D721Med (cell line): ENCODE results near the gene DNAJC22.

Experiments used
- DNase-seq: peaks from one replicate; pipeline ENCODE4 v3.0.0; 2011; ENCODE audit warnings: low spot score; ENCODE audit not compliant: insufficient read length
- FAIRE-seq: peaks from 2 replicates; lab custom pipeline; 2011; peaks lifted over from hg19 to GRCh38; lab: Jason Lieb, UNC
- TF ChIP-seq, protein P1 (sequence below): IDR thresholded peaks from 2 replicates; pipeline ENCODE4 v1.5.1; 2012; ENCODE audit warnings: mild to moderate bottlenecking, control low read depth; ENCODE audit not compliant: insufficient read depth; ENCODE audit errors: missing control alignments

Gene DNAJC22

DNA sequence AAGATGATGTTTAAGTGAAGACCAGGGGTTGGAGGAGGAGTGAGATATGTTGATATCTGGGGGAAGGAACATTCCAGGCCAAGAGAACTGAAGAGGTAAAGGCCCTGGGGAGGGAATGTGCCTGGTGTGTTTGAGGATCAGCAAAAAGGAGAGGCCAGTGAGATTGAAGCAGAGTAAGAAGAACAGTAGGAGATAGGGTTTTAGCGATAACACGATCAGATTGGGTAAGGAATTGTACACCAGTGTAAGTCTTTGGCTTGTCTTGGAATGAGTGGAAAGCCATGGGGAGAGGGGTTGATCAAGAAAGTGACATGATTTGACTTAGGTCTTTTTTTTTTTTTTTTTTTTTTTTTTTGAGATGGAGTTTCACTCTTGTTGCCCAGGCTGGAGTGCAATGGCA lies 18.8 kb upstream of the DNAJC22 start:
- no peak for FAIRE-seq

DNA sequence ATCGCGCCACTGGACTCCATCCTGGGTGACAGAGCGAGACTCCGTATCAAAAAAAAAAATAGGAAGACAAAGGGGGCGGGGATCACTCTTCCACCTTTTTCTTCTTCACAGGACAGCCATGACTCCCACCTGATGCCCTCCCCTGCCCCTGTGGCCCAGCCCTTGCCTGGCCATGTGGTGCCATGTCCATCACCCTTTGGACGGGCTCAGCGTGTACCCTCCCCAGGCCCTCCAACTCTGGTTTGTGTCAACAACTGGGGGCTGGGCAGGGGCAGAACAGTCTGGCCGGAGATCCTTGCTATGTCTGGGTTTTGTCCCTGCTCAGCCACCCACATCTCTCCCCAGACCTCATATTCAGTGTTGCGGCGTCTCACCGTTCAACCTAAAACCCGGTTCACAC lies 17.9 kb upstream of the DNAJC22 start:
- no peak for FAIRE-seq
- TF ChIP-seq, protein P1, sequence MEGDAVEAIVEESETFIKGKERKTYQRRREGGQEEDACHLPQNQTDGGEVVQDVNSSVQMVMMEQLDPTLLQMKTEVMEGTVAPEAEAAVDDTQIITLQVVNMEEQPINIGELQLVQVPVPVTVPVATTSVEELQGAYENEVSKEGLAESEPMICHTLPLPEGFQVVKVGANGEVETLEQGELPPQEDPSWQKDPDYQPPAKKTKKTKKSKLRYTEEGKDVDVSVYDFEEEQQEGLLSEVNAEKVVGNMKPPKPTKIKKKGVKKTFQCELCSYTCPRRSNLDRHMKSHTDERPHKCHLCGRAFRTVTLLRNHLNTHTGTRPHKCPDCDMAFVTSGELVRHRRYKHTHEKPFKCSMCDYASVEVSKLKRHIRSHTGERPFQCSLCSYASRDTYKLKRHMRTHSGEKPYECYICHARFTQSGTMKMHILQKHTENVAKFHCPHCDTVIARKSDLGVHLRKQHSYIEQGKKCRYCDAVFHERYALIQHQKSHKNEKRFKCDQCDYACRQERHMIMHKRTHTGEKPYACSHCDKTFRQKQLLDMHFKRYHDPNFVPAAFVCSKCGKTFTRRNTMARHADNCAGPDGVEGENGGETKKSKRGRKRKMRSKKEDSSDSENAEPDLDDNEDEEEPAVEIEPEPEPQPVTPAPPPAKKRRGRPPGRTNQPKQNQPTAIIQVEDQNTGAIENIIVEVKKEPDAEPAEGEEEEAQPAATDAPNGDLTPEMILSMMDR: no peak
- DNase-seq: no peak

More for the DNA sequence above, 18.8 kb upstream of the DNAJC22 start:
- TF ChIP-seq, protein P1: no peak
- DNase-seq: no peak

DNA sequence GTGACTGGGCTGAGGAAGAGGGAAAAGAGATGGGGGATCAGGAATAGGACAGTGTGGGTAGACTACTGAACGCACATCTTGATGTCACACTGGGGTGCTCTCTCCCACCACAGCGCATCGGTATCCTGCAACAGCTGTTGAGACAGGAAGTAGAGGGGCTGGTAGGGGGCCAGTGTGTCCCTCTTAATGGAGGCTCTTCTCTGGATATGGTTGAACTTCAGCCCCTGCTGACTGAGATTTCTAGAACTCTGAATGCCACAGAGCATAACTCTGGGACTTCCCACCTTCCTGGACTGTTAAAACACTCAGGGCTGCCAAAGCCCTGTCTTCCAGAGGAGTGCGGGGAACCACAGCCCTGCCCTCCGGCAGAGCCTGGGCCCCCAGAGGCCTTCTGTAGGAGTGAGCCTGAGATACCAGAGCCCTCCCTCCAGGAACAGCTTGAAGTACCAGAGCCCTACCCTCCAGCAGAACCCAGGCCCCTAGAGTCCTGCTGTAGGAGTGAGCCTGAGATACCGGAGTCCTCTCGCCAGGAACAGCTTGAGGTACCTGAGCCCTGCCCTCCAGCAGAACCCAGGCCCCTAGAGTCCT lies 16.6 kb upstream of the DNAJC22 start:
- no peak for DNase-seq
- TF ChIP-seq, protein P1: no peak
- no peak for FAIRE-seq

DNA sequence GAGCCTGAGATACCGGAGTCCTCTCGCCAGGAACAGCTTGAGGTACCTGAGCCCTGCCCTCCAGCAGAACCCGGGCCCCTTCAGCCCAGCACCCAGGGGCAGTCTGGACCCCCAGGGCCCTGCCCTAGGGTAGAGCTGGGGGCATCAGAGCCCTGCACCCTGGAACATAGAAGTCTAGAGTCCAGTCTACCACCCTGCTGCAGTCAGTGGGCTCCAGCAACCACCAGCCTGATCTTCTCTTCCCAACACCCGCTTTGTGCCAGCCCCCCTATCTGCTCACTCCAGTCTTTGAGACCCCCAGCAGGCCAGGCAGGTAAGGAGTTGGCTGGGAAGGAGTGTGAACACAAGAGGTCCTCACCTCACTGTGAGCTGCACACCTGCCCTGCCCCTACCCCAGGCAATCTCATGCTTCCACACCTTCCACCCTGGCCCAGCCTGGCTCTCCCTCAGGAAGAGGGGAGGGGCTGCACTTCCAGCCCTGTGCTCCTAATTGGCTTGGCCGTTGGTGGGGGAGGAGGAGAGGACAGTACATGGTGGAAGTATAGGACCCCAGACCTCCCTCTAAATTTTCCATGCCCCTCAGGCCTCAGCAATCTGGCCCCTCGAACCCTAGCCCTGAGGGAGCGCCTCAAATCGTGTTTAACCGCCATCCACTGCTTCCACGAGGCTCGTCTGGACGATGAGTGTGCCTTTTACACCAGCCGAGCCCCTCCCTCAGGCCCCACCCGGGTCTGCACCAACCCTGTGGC lies 15.9 kb upstream of the DNAJC22 start:
- DNase-seq (peak; percentile 1), FAIRE-seq (no peak)
- TF ChIP-seq, protein P1: no peak

DNA sequence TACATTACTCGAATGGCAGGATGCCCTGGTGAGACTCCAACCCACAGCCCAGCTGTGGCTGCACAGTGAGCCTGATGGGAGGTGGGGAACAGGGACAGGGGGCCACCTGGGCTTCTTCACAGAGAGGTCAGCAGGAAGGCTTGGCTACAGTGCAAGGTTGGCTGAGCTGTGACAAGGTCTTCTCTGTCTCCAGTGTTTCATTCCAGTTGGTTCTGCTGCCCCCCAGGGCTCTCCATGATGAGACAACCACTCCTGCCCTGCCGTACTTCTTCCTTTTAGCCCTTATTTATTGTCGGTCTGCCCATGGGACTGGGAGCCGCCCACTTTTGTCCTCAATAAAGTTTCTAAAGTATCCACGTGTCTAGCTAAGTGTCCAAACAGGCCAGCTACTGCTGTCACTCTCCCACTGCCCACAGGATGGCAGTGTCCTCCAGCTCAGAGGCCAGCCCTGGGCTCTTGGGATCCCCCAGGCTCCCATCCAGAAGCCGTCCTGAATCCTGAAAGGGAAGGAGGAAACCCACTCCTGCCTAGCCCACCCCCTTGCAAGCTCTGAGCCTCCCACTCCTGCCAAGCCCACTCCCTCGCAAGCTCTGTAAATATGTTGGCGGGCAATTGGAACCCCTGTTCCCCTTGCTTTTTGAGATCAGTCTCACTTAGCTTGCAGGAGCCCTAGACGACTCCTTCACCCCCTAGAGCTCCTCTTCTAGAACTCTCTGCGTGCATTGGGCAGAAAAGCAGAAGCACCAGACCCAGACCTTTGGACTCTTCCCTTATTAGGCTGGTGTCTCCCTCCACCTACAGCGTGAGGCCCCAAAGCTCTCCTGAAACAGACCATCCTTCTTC lies 15.1 kb upstream of the DNAJC22 start:
- DNase-seq (peak; percentile 78), FAIRE-seq (no peak)
- TF ChIP-seq, protein P1: peak; percentile 68

DNA sequence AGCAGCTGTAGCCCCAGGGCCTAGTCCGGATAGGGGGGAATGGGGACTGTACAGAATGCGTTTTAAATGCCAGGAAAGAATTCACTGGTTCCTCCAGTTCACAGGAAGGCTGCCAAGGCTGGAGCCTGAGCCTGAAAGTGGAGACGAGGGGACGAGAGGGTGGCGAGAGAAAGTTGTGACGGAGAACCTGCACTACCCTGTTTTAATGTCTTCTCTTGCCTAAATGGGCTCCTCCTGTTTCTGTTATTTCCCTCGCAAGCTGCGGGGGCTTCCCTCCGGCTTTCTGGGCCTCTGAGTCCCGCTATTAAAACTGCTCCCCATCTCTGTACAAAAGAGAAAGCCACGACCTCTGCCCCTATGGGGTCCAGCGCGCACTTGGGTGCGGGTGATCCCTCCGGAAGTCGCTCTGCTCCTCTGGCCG lies 14.2 kb upstream of the DNAJC22 start:
- peak; percentile 13 for DNase-seq
- no peak for FAIRE-seq
- TF ChIP-seq, protein P1: no peak
